Measurements from ENCODE around the gene RUNX3. TPM values are rescaled to one million over a fixed set of nuclear protein-coding genes. Genes with fewer than 3 reads are reported as not detected.

Gene RUNX3
- total and polyA plus RNA-seq, 2 of the 8 experiments (the other 6 are each of a cell fraction or from before 2014, with no cell fraction given), result 0.62 to 0.82 TPM

DNA sequence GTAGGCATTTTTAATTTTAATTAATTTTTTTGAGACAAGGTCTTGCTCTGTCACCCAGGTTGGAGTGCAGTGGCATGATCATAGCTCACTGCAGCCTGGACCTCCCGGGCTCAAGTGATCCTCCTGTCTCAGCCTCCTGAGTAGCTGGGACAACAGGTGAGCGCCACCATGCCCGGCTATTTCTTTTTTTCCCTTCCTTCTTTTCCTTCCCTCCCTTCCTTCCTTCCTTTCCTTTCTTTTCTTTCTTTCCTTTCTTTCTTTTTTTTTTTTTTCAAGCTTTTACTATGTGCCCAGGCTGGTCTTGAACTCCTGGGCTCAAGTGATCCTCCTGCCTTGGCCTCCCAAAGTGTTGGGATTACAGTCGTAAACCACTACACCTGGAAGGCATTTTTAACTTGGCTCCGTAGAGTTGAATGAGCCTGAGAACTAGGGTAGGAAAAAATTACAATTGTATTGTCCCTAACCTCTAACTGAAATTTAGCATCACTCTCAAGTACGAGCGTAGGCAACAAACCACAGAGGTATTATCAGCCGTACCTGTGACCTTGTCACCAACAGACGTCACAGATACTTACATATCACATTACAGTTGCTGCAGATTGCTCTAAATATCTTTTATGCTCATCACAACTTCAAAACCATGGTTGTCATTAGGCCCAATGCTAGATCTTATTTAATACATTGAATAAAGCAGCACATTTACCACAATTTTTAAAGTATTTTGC, 8.0 kb downstream of the RUNX3 start:
- H3K23me2 ChIP-seq (ENCODE audit: low read depth, low read length), result 0 out of 2 replicates have a peak, but pooled peaks cover 2% of the 10 kb centered on the region
- no peak overlapping the region for H3K18ac ChIP-seq (ENCODE audit: extremely low read depth, low read length)
- no peak overlapping the region for H4K5ac ChIP-seq (ENCODE audit: insufficient read length, low read depth, low read length)
- H3K4me3 ChIP-seq (ENCODE audit: extremely low read depth in 1 of 4, insufficient read depth in 2 of 4, low read depth in 3 of 4, low read length in 4 of 4), result no peak overlapping the region
- H4K20me1 ChIP-seq (replicated peaks in 1 of 2; ENCODE audit: control insufficient read depth in 1 of 2, insufficient read depth in 2 of 2, low read length in 2 of 2), result no peaks in the 10 kb centered on the region
- H3K9ac ChIP-seq (replicated peaks in 1 of 4; ENCODE audit: extremely low read depth in 1 of 4, low read depth in 3 of 4, low read length in 3 of 4), result no peak overlapping the region; a peak in 1 of 7 replicates
- H2AFZ ChIP-seq (ENCODE audit: low read length), result no peak overlapping the region
- no peak overlapping the region for H3K4me2 ChIP-seq (ENCODE audit: insufficient read depth in 1 of 2, low read depth in 2 of 2, low read length in 2 of 2)
- H3K79me2 ChIP-seq (ENCODE audit: control insufficient read depth in 1 of 2, insufficient read depth in 2 of 2, low read length in 2 of 2), result no peaks in the 10 kb centered on the region
- DNase-seq (ENCODE audit: low read depth in 1 of 2, low spot score in 2 of 2) (no peak), FAIRE-seq (no peak)
- no peak overlapping the region for H3K56ac ChIP-seq (replicated peaks; ENCODE audit: insufficient read length, low read depth, low read length)
- H2BK5ac ChIP-seq (ENCODE audit: low read depth, low read length), result no peak overlapping the region
- H3K23ac ChIP-seq (ENCODE audit: insufficient read length), result no peak overlapping the region
- peaks cover 0 to 16% (median 9%) of the 10 kb centered on the region in 4 experiments; a peak in 6 of 7 replicates for H3K4me1 ChIP-seq (replicated peaks in 1 of 4; ENCODE audit: control insufficient read depth in 3 of 4, insufficient read depth in 4 of 4, low read length in 3 of 4)
- POLR2A ChIA-PET (ENCODE audit: partially characterized antibody), result no interaction called here
- CTCF ChIA-PET (ENCODE audit: partially characterized antibody), result interaction anchor here (1.1 to 1.5 kb wide), 7 partner anchors 9 to 73 kb away, joined by 3 to 4 read pairs (median 3); no protein-coding TSS in a partner anchor
- H4K91ac ChIP-seq (replicated peaks; ENCODE audit: insufficient read length, low read length), result no peak overlapping the region
- H3K27ac ChIP-seq (ENCODE audit: low read depth, low read length), result no peak overlapping the region
- H2AK5ac ChIP-seq (ENCODE audit: low read depth, low read length), result no peak overlapping the region
- H2BK20ac ChIP-seq (ENCODE audit: low read length), result no peak overlapping the region
- no peak overlapping the region for H2BK120ac ChIP-seq (replicated peaks; ENCODE audit: low read depth, low read length)
- no peak overlapping the region for H3K4ac ChIP-seq (replicated peaks; ENCODE audit: insufficient read length, low read depth, low read length)
- no peak overlapping the region for H4K8ac ChIP-seq (ENCODE audit: extremely low read depth, insufficient read depth, low read length)
- 94% methylated on average over 9 of the region's 9 CpGs; no CpG with 5 or more reads in 1 of the 2 experiments for WGBS, 2 experiments (ENCODE audit: extremely low coverage in 1 of 2, insufficient coverage in 1 of 2, insufficient read length in 1 of 2, insufficient replicate concordance in 2 of 2, low coverage in 1 of 2, low lambda C conversion rate in 2 of 2, missing lambda C conversion rate in 1 of 2)
- H3K9me3 ChIP-seq (ENCODE audit: insufficient read depth in 2 of 2, low read depth in 1 of 2, low read length in 1 of 2), result no peaks in the 10 kb centered on the region
- peaks cover 9 to 28% (median 25%) of the 10 kb centered on the region in 4 experiments for H3K27me3 ChIP-seq (replicated peaks in 1 of 4; ENCODE audit: control insufficient read depth in 3 of 4, extremely low read depth in 1 of 4, insufficient read depth in 3 of 4, low read length in 3 of 4)
- H3K36me3 ChIP-seq (ENCODE audit: control insufficient read depth in 2 of 4, insufficient read depth in 4 of 4, low read length in 3 of 4), result no peaks in the 10 kb centered on the region
- H3K14ac ChIP-seq (ENCODE audit: insufficient read length), result no peak overlapping the region
- TF ChIP-seq JUND (IDR thresholded peaks at IDR 0.05; ENCODE audit: low read length) (no peak), SRF (IDR thresholded peaks at IDR 0.05; ENCODE audit: low read depth, low read length) (no peak), GABPA (IDR thresholded peaks at IDR 0.05; ENCODE audit: borderline replicate concordance, insufficient read depth, low read length) (no peak), PHF8 (conservative IDR thresholded peaks at IDR 0.05; ENCODE audit: low read depth, low read length) (no peak), SUZ12 (IDR thresholded peaks at IDR 0.05; ENCODE audit: low read length) (no peak), EGR1 (IDR thresholded peaks at IDR 0.05; ENCODE audit: borderline replicate concordance, low read depth, low read length) (no peak), MAFK (IDR thresholded peaks at IDR 0.05; ENCODE audit: low read depth, low read length) (no peak), SAP30 (IDR thresholded peaks at IDR 0.05; ENCODE audit: insufficient read depth, insufficient replicate concordance, low read length) (no peak), SIX5 (IDR thresholded peaks at IDR 0.05; ENCODE audit: low read depth, low read length) (no peak)
- no peak overlapping the region for H2BK15ac ChIP-seq (ENCODE audit: low read length)
- H3K79me1 ChIP-seq (ENCODE audit: low read depth, low read length), result no peaks in the 10 kb centered on the region
- no peak overlapping the region for H2BK12ac ChIP-seq (ENCODE audit: low read depth, low read length)

Data from H1 (cell line).